AG10803 (cell line): ENCODE data around the gene FAT3.

Experiments used
- DNase-seq: peaks from one replicate; pipeline ENCODE4 v3.0.0; 2010; ENCODE audit warnings: low read depth
- H3K4me3 ChIP-seq: 2 replicates; pipeline ENCODE4 v1.5.1; 2011; ENCODE audit warnings: mild to moderate bottlenecking, low read length, control low read depth
- TF ChIP-seq, protein P1 (sequence below): conservative IDR thresholded peaks from 2 replicates; pipeline ENCODE4 v1.5.1; 2011; ENCODE audit warnings: mild to moderate bottlenecking, low read length, control low read depth, inconsistent platforms

Gene FAT3

DNA sequence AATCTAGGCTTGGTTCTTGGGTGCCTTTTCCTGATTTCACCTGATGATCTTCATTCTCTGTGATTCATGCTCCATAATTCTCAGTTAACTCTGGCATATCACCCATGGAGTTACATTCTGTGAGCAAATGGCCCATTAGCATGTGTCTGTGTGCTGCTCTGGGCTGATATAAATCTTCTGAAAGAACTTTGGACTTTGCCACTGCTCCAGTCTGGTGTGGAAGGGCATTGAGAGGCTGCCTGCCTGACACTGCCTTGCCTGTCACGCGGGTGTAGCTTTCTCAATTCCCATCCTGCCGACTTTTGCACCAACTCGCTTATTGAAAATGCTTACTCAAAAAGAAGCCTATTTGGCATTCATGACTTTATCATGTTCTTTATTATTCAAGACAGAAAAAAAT is 42.2 kb downstream of the FAT3 start:
- TF ChIP-seq, protein P1, sequence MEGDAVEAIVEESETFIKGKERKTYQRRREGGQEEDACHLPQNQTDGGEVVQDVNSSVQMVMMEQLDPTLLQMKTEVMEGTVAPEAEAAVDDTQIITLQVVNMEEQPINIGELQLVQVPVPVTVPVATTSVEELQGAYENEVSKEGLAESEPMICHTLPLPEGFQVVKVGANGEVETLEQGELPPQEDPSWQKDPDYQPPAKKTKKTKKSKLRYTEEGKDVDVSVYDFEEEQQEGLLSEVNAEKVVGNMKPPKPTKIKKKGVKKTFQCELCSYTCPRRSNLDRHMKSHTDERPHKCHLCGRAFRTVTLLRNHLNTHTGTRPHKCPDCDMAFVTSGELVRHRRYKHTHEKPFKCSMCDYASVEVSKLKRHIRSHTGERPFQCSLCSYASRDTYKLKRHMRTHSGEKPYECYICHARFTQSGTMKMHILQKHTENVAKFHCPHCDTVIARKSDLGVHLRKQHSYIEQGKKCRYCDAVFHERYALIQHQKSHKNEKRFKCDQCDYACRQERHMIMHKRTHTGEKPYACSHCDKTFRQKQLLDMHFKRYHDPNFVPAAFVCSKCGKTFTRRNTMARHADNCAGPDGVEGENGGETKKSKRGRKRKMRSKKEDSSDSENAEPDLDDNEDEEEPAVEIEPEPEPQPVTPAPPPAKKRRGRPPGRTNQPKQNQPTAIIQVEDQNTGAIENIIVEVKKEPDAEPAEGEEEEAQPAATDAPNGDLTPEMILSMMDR, result no peak
- no peak overlapping the region for H3K4me3 ChIP-seq
- DNase-seq, result no peak

DNA sequence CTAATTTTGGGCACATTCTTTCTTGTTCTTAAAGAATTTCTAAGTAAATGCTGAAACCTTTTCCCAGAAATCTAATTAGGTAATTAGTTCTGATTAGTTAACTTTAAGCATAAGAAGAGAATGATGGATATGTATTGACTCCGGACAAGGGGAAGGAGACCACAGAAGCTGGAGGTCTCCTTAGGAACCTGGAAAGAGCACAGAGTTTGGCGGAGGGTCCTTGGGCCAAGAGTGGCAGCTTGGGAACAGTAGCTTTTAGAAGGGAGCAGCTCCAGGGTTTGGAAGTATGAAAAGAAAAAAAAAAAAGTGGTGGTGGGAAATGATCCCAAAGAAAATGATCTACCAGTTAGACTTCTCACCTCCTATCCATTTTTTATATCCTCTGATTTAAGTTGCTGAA is 42.7 kb downstream of the FAT3 start:
- H3K4me3 ChIP-seq, result no peak overlapping the region
- no peak for DNase-seq
- TF ChIP-seq, protein P1, result no peak

DNA sequence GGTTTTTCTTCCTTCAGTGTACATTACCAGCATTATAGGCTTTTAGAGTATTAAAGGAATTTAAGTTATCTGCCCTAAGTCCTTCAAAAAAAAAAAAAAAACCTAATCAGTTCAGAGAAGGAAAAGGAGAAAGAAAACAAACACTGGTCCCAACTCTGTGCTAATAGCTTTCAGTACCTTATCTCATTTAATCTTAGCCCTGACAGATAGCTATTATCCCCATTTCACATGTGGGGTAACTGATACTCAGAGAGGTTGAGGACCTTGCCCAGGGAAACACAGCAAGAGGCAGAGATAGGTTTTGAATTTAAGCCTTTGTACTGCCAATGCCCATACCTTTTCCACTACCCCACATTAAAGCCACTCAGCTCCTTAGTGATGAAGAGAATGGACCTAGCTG is 43.4 kb downstream of the FAT3 start:
- TF ChIP-seq, protein P1, result no peak
- DNase-seq, result no peak
- H3K4me3 ChIP-seq, result no peak overlapping the region

DNA sequence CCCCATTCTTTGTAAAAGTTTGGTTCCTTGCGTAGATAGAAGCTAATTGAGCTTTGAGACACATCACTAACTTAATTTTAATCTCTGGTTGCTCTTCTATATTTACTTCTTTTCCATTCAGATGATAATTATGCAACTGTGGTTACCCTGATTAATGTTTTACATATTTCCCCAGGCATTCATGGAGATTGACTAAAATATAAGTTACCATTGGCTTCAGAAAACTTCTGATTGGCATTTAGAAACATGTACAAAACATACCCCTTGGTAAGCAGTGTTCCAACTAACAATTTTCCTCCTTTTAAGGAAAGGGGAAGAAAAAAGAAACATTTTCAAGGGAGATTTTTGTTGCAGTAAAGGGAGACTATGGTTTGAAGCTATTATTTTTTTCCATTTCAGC is 43.9 kb downstream of the FAT3 start:
- peak; percentile 27 for DNase-seq
- no peak overlapping the region for H3K4me3 ChIP-seq
- TF ChIP-seq, protein P1, result no peak

DNA sequence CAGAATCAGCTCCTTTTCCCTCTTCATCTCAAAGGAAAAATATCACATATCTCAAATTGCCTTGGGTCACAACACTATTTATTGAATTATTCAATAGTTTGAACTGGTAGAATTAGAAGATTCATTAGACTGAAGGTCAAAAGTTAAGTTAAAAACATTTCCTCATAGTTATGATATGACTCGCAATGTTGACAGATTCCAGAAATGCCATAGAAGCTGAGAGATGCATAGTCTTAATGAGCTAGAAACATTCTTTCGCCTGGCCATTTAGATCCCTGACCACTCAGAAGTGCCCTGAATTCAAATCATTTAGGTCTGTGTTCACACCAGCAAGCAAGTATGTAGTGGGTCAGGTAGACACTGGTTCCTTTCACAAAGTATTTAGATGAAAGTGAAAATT is 44.4 kb downstream of the FAT3 start:
- no peak overlapping the region for H3K4me3 ChIP-seq
- DNase-seq, result peak; percentile 83
- TF ChIP-seq, protein P1, result no peak

DNA sequence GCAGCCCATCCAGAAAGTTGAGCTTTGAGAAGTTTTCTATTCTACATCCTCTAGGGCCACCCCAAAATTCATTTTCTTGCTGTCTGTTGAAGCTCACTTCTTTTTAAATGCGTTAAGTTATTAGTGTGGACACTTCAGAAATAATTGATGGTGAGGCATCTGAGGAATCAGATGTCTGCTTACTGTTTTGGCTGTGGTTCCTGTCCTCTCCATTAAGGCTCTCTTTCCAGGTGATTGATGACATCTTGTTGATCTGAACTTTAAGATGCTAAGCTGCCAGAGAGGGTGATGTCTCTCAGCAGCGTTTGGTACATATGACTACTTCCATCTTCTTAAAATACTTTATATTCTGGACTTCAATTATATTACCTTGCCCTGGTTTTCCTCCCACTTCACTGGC is 45.2 kb downstream of the FAT3 start:
- no peak for DNase-seq
- no peak overlapping the region for H3K4me3 ChIP-seq
- TF ChIP-seq, protein P1, result no peak

DNA sequence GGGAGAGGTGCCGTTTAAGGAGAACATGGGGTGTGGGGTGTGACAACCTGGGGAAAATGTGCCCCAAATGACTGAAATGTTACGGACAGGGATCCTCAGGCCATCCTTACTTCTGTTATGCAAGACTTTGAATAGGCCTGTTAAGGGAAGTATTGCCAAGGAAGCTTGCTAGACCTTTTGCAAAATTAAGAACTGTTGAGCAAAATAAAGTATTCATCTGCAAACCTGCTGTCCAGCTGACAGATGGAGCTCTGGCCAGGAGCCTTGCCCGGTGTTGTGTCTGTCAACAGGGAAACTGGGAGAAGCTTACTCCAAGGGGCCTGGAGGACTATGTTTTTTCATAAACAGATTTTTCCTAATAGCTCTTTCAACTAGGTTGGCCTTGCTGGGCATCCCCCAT is 48.0 kb downstream of the FAT3 start:
- peak; percentile 38 for DNase-seq
- TF ChIP-seq, protein P1, result no peak
- H3K4me3 ChIP-seq, result no peak overlapping the region
